Measurements from ENCODE around the gene OR11L1. TPM values are rescaled to one million over a fixed set of nuclear protein-coding genes. Genes with fewer than 3 reads are reported as not detected.

Gene OR11L1
- not detected in 3 replicates for total RNA-seq (2021)
- Bru-seq, nascent RNA: not detected
- long read RNA-seq, experiment 1: 0 reads
- long read RNA-seq, experiment 2: 0 reads
- long read RNA-seq, experiment 3: 0 reads

- ATAC-seq: no peak
- H3K4me3 Mint-ChIP-seq: no peak within 1 kb of the TSS
- POLR2A ChIA-PET: interaction anchor here (0.5 kb wide), 1 partner anchor 984 kb away, joined by 3 read pairs; the partner anchor contains the start of gene SH3BP5L
- no peak for DNase-seq (ENCODE audit: low spot score)
- peaks cover 44% of the 10 kb centered on the region for H3K9me3 Mint-ChIP-seq
- no peak for TF ChIP-seq AR (CRISPR knock-in tag; IDR thresholded peaks at IDR 0.05)
- no peak for TF ChIP-seq GRHL2 (CRISPR knock-in tag; IDR thresholded peaks at IDR 0.05; ENCODE audit: insufficient replicate concordance, severe bottlenecking)
- no peak for TF ChIP-seq TEAD1 (CRISPR knock-in tag; IDR thresholded peaks at IDR 0.05)
- no peak for TF ChIP-seq ZSCAN18 (CRISPR knock-in tag; IDR thresholded peaks at IDR 0.05)
- no peak for TF ChIP-seq SP1 (CRISPR knock-in tag; conservative IDR thresholded peaks at IDR 0.05)
- no peak for TF ChIP-seq GABPB1 (CRISPR knock-in tag; IDR thresholded peaks at IDR 0.05)
- TF ChIP-seq FOXJ3 (CRISPR knock-in tag; IDR thresholded peaks at IDR 0.05; ENCODE audit: borderline replicate concordance): no peak
- no peak for TF ChIP-seq ZNF281 (CRISPR knock-in tag; IDR thresholded peaks at IDR 0.05)
- no peak for TF ChIP-seq ZNF671 (CRISPR knock-in tag; IDR thresholded peaks at IDR 0.05)
- TF ChIP-seq ATF3 (CRISPR knock-in tag; conservative IDR thresholded peaks at IDR 0.05): no peak
- TF ChIP-seq ARID4B (CRISPR knock-in tag; IDR thresholded peaks at IDR 0.05; ENCODE audit: borderline replicate concordance): no peak
- TF ChIP-seq ZBTB43 (CRISPR knock-in tag; IDR thresholded peaks at IDR 0.05): no peak
- H3K4me1 Mint-ChIP-seq: 0 out of 2 replicates have a peak, but pooled peaks cover 3% of the 10 kb centered on the region
- peaks cover 19% of the 10 kb centered on the region for H3K36me3 Mint-ChIP-seq
- H3K27ac Mint-ChIP-seq: no peak within 1 kb of the TSS
- H3K27me3 Mint-ChIP-seq (ENCODE audit: low read depth): no peaks in the 10 kb centered on the region; the same call in 1 of the 2 replicates
- CTCF ChIA-PET: interaction anchor here (1.1 kb wide), 1 partner anchor 8 kb away, joined by 3 read pairs; no protein-coding TSS in a partner anchor
Measured at GRCh38 chr1:247841796-247842195, at the start of gene OR11L1. Gene OR11L1 (minus strand): TSS chr1:247841896. CDS start chr1:247841896, 0 bp downstream.

All from WTC11 (cell line).